IMR-90 (cell line): Measurements from ENCODE around the gene ALK. TPM values are rescaled to one million over a fixed set of nuclear protein-coding genes. Genes with fewer than 3 reads are reported as not detected.

Source experiments
- ATAC-seq: fragments of 200-7000 bp; cut with Tn5 transposase; 2 replicates; pipeline ENCODE4 v1.9.1; 2020; ENCODE audit warnings: low read depth, mild to moderate bottlenecking, moderate library complexity
- BruUV-seq: library from RNA; stranded (reverse); fragments of 400-500 nt; replicated peaks from 2 replicates; lab custom pipeline; 2021; lab: Mats Ljungman, UMichigan
- CTCF ChIA-PET: fragments of 300-600 bp; formaldehyde crosslinking; extraction: SDS; loops from one replicate; lab custom pipeline; 2021; ENCODE audit warnings: antibody characterized with exemption; lab: Yijun Ruan, JAX
- POLR2A ChIA-PET: fragments of 300-600 bp; sonication (Branson Sonifier 250); formaldehyde crosslinking; loops from one replicate; lab custom pipeline; 2022; ENCODE audit warnings: antibody characterized with exemption; ENCODE audit not compliant: unreplicated experiment; lab: Charles Lee
- DNase-seq: peaks from one replicate; pipeline ENCODE4 v3.0.0; 2013
- H2AFZ ChIP-seq: replicated peaks from 2 replicates; pipeline ENCODE3; 2013; ENCODE audit warnings: low read length, mild to moderate bottlenecking; ENCODE audit not compliant: poor library complexity
- H2AK5ac ChIP-seq: 2 replicates; pipeline ENCODE4 v1.6.1; 2013; ENCODE audit warnings: low read depth, low read length, inconsistent platforms
- H2AK9ac ChIP-seq: replicated peaks from 2 replicates; pipeline ENCODE3; 2013; ENCODE audit warnings: mild to moderate bottlenecking, low read depth, low read length, moderate library complexity; ENCODE audit not compliant: poor library complexity
- H2BK120ac ChIP-seq: 2 replicates; pipeline ENCODE4 v1.6.1; 2013; ENCODE audit warnings: low read depth, low read length, inconsistent platforms
- H2BK15ac ChIP-seq: 3 replicates; pipeline ENCODE4 v1.6.1; 2013; ENCODE audit warnings: low read depth, low read length, inconsistent platforms
- H2BK20ac ChIP-seq: 2 replicates; pipeline ENCODE4 v1.6.1; 2013; ENCODE audit warnings: low read depth, mild to moderate bottlenecking, inconsistent platforms, low read length, moderate library complexity
- H2BK5ac ChIP-seq: 2 replicates; pipeline ENCODE4 v1.6.1; 2013; ENCODE audit warnings: mild to moderate bottlenecking, low read depth, low read length, inconsistent platforms; ENCODE audit not compliant: poor library complexity, severe bottlenecking
- H3K14ac ChIP-seq: replicated peaks from 2 replicates; pipeline ENCODE4 v1.6.1; 2013; ENCODE audit warnings: low read depth, low read length, inconsistent platforms
- H3K18ac ChIP-seq: 2 replicates; pipeline ENCODE4 v1.6.1; 2013; ENCODE audit warnings: low read depth, low read length, control low read depth
- H3K23ac ChIP-seq: 2 replicates; pipeline ENCODE4 v1.6.1; 2013; ENCODE audit warnings: low read depth, low read length, inconsistent platforms
- H3K27ac ChIP-seq: 2 replicates; pipeline ENCODE4 v1.5.1; 2013; ENCODE audit warnings: mild to moderate bottlenecking, control low read depth, low read length; ENCODE audit not compliant: insufficient read depth
- H3K27me3 ChIP-seq: 2 replicates; pipeline ENCODE4 v1.6.1; 2013; ENCODE audit warnings: low read length; ENCODE audit not compliant: control insufficient read depth, insufficient read depth
- H3K36me3 ChIP-seq: 2 replicates; pipeline ENCODE4 v1.6.1; 2013; ENCODE audit warnings: low read length, mixed read lengths; ENCODE audit not compliant: control insufficient read depth, insufficient read depth
- H3K4ac ChIP-seq: 2 replicates; pipeline ENCODE4 v1.6.1; 2013; ENCODE audit warnings: low read depth, low read length, inconsistent platforms
- H3K4me1 ChIP-seq: 2 replicates; pipeline ENCODE4 v1.6.1; 2013; ENCODE audit warnings: low read length, mixed read lengths; ENCODE audit not compliant: control insufficient read depth, insufficient read depth
- H3K4me2 ChIP-seq: 2 replicates; pipeline ENCODE4 v1.6.1; 2013; ENCODE audit warnings: low read depth, mild to moderate bottlenecking, control low read depth, low read length, moderate library complexity
- H3K4me3 ChIP-seq: 2 replicates; pipeline ENCODE4 v1.5.1; 2013; ENCODE audit warnings: low read depth, mild to moderate bottlenecking, control low read depth, low read length, moderate library complexity; ENCODE audit not compliant: insufficient read depth
- H3K56ac ChIP-seq: 2 replicates; pipeline ENCODE4 v1.6.1; 2013; ENCODE audit warnings: low read length, inconsistent platforms; ENCODE audit not compliant: insufficient read depth; ENCODE audit errors: extremely low read depth
- H3K79me1 ChIP-seq, 2 experiments: 2 replicates each; pipeline ENCODE4 v1.6.1; 2013; ENCODE audit warnings: low read length in 2 of 2, inconsistent platforms in 1 of 2, low read depth in 1 of 2
- H3K9ac ChIP-seq: 2 replicates; pipeline ENCODE4 v1.6.1; 2013; ENCODE audit warnings: low read depth, low read length, control low read depth
- H3K9me1 ChIP-seq: 2 replicates; pipeline ENCODE4 v1.6.1; 2013; ENCODE audit warnings: low read length, inconsistent platforms; ENCODE audit not compliant: insufficient read depth
- H3K9me3 ChIP-seq: 2 replicates; pipeline ENCODE4 v1.6.1; 2013; ENCODE audit warnings: low read length; ENCODE audit not compliant: control insufficient read depth, insufficient read depth
- H4K20me1 ChIP-seq: 2 replicates; pipeline ENCODE4 v1.6.1; 2013; ENCODE audit warnings: low read length, inconsistent platforms; ENCODE audit not compliant: insufficient read depth
- H4K5ac ChIP-seq: 2 replicates; pipeline ENCODE4 v1.6.1; 2013; ENCODE audit warnings: mild to moderate bottlenecking, low read depth, low read length, control low read depth
- H4K8ac ChIP-seq, 2 experiments: 2 replicates each; pipeline ENCODE4 v1.6.1; 2013; ENCODE audit warnings: low read depth in 2 of 2, low read length in 2 of 2, control low read depth in 1 of 2, inconsistent platforms in 1 of 2
- H4K91ac ChIP-seq: 2 replicates; pipeline ENCODE4 v1.6.1; 2013; ENCODE audit warnings: low read depth, low read length, inconsistent platforms; ENCODE audit not compliant: insufficient read depth
- BHLHE40 ChIP-seq: fragments of 150-350 bp; IDR thresholded peaks from 2 replicates; pipeline ENCODE4 v1.6.1; 2016; ENCODE audit warnings: mild to moderate bottlenecking, low read depth, low read length
- CHD1 ChIP-seq: IDR thresholded peaks from 2 replicates; pipeline ENCODE4 v1.6.1; 2012; ENCODE audit warnings: low read depth, low read length, improper control_type of control experiment
- CTCF ChIP-seq: conservative IDR thresholded peaks from 2 replicates; pipeline ENCODE4 v1.5.1; 2012; ENCODE audit warnings: mild to moderate bottlenecking, low read depth, low read length, improper control_type of control experiment
- ELK1 ChIP-seq: fragments of 150-350 bp; IDR thresholded peaks from 2 replicates; pipeline ENCODE4 v1.6.1; 2016; ENCODE audit warnings: low read depth, mild to moderate bottlenecking, low read length, moderate library complexity, borderline replicate concordance
- FOS ChIP-seq: fragments of 150-350 bp; IDR thresholded peaks from 2 replicates; pipeline ENCODE4 v1.6.1; 2016; ENCODE audit warnings: low read depth, low read length
- MAFK ChIP-seq: IDR thresholded peaks from 2 replicates; pipeline ENCODE4 v1.6.1; 2012; ENCODE audit warnings: low read depth, low read length, improper control_type of control experiment
- MAZ ChIP-seq: IDR thresholded peaks from 2 replicates; pipeline ENCODE4 v1.6.1; 2012; ENCODE audit warnings: low read depth, mild to moderate bottlenecking, low read length, improper control_type of control experiment, moderate library complexity, borderline replicate concordance
- MXI1 ChIP-seq: IDR thresholded peaks from 2 replicates; pipeline ENCODE4 v1.6.1; 2012; ENCODE audit warnings: low read depth, mild to moderate bottlenecking, low read length, moderate library complexity, borderline replicate concordance
- POLR2A ChIP-seq: IDR thresholded peaks from 2 replicates; pipeline ENCODE4 v1.6.1; 2012; ENCODE audit warnings: mild to moderate bottlenecking, low read depth, low read length
- RCOR1 ChIP-seq: IDR thresholded peaks from 2 replicates; pipeline ENCODE4 v1.6.1; 2012; ENCODE audit warnings: mild to moderate bottlenecking, low read length, improper control_type of control experiment; ENCODE audit not compliant: insufficient replicate concordance
- SMC3 ChIP-seq: fragments of 150-350 bp; IDR thresholded peaks from 2 replicates; pipeline ENCODE4 v1.6.1; 2016; ENCODE audit warnings: low read depth, mild to moderate bottlenecking, antibody characterized with exemption, low read length, moderate library complexity
- USF2 ChIP-seq: fragments of 150-350 bp; IDR thresholded peaks from 2 replicates; pipeline ENCODE4 v1.6.1; 2017; ENCODE audit warnings: mild to moderate bottlenecking, antibody characterized with exemption, low read length, low read depth
- WGBS, 2 experiments: methylation state at CpG; one replicate each; pipeline versions ENCODE4 v1.1.5 to v1.1.7; 2013; ENCODE audit warnings: missing lambda C conversion rate in 2 of 2; ENCODE audit not compliant: insufficient read length in 1 of 2; ENCODE audit errors: extremely low coverage in 2 of 2; 5-methylcytosine and 5-hydroxymethylcytosine counted together
- dilution Hi-C: fragments of 300-500 bp; cut with HindIII; formaldehyde crosslinking; loops from one replicate; pipeline ENCODE4 v1.14.3; 2018; ENCODE audit warnings: low sequenced_read_pairs; ENCODE audit not compliant: unreplicated experiment
- in situ Hi-C: fragments of 300-500 bp; cut with MboI; formaldehyde crosslinking; loops from 3 replicates; pipeline ENCODE4 v1.14.3; 2019; ENCODE audit warnings: low sequenced_read_pairs, inconsistent platforms, mixed read lengths
- intact Hi-C: fragments of 100-400 bp; cut with micrococcal nuclease; formaldehyde crosslinking; loops from 2 replicates; pipeline ENCODE4 v1.10.0; 2022
- polyA plus RNA-seq, 3 experiments: library from polyadenylated mRNA; depleted of rRNA; stranded (reverse); fragments of >200 nt; gene quantifications; 2 replicates each; pipeline ENCODE4 v1.2.3, GENCODE V29; 2012; ENCODE audit warnings: low replicate concordance in 1 of 3
- total RNA-seq: library from RNA; depleted of rRNA; stranded (reverse); fragments of >200 nt; gene quantifications from 2 replicates; pipeline ENCODE4 v1.2.3, GENCODE V29; 2012

The ALK gene
- total and polyA plus RNA-seq, 2 of the 4 experiments (the other 2 are of a cell fraction): not detected

- no peak overlapping the region for H2AFZ ChIP-seq
- in situ Hi-C loops: no loop called here
- no peak overlapping the region for H3K4ac ChIP-seq
- 0 out of 2 replicates have a peak, but pooled peaks cover 3% of the 10 kb centered on the region for H3K4me1 ChIP-seq
- H3K4me2 ChIP-seq: no peak overlapping the region
- H3K9me1 ChIP-seq: no peaks in the 10 kb centered on the region
- dilution Hi-C loops: no loop called here
- H4K20me1 ChIP-seq: no peaks in the 10 kb centered on the region
- H2BK5ac ChIP-seq: no peak overlapping the region
- H2AK9ac ChIP-seq: no peak overlapping the region
- no peak overlapping the region for H2BK120ac ChIP-seq
- no peak overlapping the region for H3K18ac ChIP-seq
- no peak overlapping the region for H2AK5ac ChIP-seq
- no CpG with 5 or more reads among the region's 7 CpGs for WGBS, 2 experiments
- no peak overlapping the region for H3K23ac ChIP-seq
- H4K5ac ChIP-seq: no peak overlapping the region
- H3K27me3 ChIP-seq: peaks cover 5% of the 10 kb centered on the region; the same call in 1 of the 2 replicates
- no peak overlapping the region for H2BK15ac ChIP-seq
- no peak for ATAC-seq
- TF ChIP-seq BHLHE40: no peak
- no peak for TF ChIP-seq POLR2A
- TF ChIP-seq SMC3: no peak
- TF ChIP-seq FOS: no peak
- no peak for TF ChIP-seq CHD1
- no peak for TF ChIP-seq MAZ
- no peak for TF ChIP-seq USF2
- TF ChIP-seq MXI1: no peak
- TF ChIP-seq MAFK: no peak
- no peak for TF ChIP-seq ELK1
- no peak for TF ChIP-seq CTCF
- no peak for TF ChIP-seq RCOR1
- no peak overlapping the region for H3K4me3 ChIP-seq
- BruUV-seq: no TSS peak
- H4K8ac ChIP-seq: no peak overlapping the region
- no peaks in the 10 kb centered on the region for H3K79me1 ChIP-seq
- no peaks in the 10 kb centered on the region for H3K36me3 ChIP-seq
- intact Hi-C loops: no loop called here
- no peak for DNase-seq
- ChIA-PET POLR2A (no interaction called here), CTCF (no interaction called here)
- H4K91ac ChIP-seq: no peak overlapping the region
- no peak overlapping the region for H3K56ac ChIP-seq
- H3K27ac ChIP-seq: no peak overlapping the region
- H3K9ac ChIP-seq: no peak overlapping the region
- H3K14ac ChIP-seq: no peak overlapping the region
- no peak overlapping the region for H2BK20ac ChIP-seq
- no peaks in the 10 kb centered on the region for H3K9me3 ChIP-seq
Measured at GRCh38 chr2:29755233-29755632, 166.2 kb downstream of the ALK start.
